Measurements from ENCODE around the gene GPBP1.

- TF ChIP-seq CTCF (IDR thresholded peaks at IDR 0.05), result no peak
- TF ChIP-seq ZFX (IDR thresholded peaks at IDR 0.05; ENCODE audit: borderline replicate concordance), result no peak
These were observed 88.7 kb downstream of the GPBP1 start for GRCh38 chr5:57262541-57262940.
